RWPE1 (cell line): ENCODE data around the gene ABCA3.

Experiments
- CTCF ChIA-PET: fragments of 350-600 bp; sonication (Branson Sonifier 250); formaldehyde crosslinking; extraction: SDS; loops from one replicate; lab custom pipeline; 2021; lab: Yijun Ruan, JAX
- POLR2A ChIA-PET: fragments of 400-600 bp; formaldehyde crosslinking; extraction: SDS; loops from one replicate; lab custom pipeline; 2020; ENCODE audit warnings: antibody characterized with exemption; ENCODE audit not compliant: low non-redundant PET; lab: Yijun Ruan, JAX
- DNase-seq: peaks from one replicate; pipeline ENCODE4 v3.0.0; 2012; ENCODE audit warnings: low spot score
- H3K27ac ChIP-seq: fragments of 450-650 bp; 2 replicates; pipeline ENCODE4 v1.5.1; 2017
- TF ChIP-seq, protein P1 (sequence below): fragments of 450-650 bp; conservative IDR thresholded peaks from 2 replicates; pipeline ENCODE4 v1.5.1; 2017; ENCODE audit warnings: low read depth, mild to moderate bottlenecking

The ABCA3 gene

DNA sequence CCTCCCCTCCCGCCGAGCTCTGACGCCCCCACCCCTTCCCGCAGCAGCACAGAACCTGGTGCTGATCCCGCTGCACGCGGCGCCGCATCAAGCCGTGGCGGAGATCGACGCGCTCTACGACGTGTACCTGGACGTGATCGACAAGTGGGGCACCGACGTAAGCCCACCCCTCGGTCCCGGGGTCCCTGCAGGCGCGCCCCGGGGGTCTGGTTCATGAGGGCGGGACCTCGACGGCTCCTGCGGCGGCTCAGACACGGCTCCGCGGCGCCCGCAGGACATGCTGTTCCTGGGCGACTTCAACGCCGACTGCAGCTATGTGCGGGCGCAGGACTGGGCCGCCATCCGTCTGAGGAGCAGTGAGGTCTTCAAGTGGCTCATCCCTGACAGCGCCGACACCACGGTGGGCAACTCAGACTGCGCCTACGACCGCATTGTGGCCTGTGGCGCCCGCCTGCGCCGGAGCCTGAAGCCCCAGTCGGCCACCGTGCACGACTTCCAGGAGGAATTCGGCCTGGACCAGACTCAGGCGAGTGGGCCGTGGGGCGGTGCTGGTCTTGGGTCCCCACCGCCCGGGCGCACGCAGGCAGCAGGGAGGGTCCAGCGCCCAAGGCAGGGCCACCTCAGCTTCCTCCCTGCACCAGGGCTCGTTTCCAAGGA, 102.9 kb downstream of the ABCA3 start:
- DNase-seq: no peak
- TF ChIP-seq, protein P1, sequence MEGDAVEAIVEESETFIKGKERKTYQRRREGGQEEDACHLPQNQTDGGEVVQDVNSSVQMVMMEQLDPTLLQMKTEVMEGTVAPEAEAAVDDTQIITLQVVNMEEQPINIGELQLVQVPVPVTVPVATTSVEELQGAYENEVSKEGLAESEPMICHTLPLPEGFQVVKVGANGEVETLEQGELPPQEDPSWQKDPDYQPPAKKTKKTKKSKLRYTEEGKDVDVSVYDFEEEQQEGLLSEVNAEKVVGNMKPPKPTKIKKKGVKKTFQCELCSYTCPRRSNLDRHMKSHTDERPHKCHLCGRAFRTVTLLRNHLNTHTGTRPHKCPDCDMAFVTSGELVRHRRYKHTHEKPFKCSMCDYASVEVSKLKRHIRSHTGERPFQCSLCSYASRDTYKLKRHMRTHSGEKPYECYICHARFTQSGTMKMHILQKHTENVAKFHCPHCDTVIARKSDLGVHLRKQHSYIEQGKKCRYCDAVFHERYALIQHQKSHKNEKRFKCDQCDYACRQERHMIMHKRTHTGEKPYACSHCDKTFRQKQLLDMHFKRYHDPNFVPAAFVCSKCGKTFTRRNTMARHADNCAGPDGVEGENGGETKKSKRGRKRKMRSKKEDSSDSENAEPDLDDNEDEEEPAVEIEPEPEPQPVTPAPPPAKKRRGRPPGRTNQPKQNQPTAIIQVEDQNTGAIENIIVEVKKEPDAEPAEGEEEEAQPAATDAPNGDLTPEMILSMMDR: no peak
- ChIA-PET CTCF (no interaction called here), POLR2A (no interaction called here)
- no peak overlapping the region for H3K27ac ChIP-seq

DNA sequence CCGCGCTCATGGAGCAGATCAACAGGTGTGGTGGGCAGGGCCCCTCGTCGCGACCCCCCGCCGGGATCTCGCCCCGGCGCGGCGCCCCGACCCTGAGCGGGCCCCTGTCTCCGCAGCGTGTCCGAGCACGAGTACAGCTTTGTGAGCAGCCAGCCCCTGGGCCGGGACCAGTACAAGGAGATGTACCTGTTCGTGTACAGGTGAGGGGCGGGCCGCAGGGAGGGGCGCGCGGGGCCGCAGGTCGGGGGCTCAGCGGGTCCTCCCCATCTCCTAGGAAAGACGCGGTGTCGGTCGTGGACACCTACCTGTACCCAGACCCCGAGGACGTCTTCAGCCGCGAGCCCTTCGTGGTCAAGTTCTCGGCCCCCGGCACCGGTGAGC, 103.4 kb downstream of the ABCA3 start:
- CTCF ChIA-PET: interaction anchor here (0.7 kb wide), 1 partner anchor 88 kb away, joined by 3 read pairs; no protein-coding TSS in a partner anchor
- no peak for DNase-seq
- TF ChIP-seq, protein P1: no peak
- H3K27ac ChIP-seq: no peak overlapping the region
- POLR2A ChIA-PET: no interaction called here

DNA sequence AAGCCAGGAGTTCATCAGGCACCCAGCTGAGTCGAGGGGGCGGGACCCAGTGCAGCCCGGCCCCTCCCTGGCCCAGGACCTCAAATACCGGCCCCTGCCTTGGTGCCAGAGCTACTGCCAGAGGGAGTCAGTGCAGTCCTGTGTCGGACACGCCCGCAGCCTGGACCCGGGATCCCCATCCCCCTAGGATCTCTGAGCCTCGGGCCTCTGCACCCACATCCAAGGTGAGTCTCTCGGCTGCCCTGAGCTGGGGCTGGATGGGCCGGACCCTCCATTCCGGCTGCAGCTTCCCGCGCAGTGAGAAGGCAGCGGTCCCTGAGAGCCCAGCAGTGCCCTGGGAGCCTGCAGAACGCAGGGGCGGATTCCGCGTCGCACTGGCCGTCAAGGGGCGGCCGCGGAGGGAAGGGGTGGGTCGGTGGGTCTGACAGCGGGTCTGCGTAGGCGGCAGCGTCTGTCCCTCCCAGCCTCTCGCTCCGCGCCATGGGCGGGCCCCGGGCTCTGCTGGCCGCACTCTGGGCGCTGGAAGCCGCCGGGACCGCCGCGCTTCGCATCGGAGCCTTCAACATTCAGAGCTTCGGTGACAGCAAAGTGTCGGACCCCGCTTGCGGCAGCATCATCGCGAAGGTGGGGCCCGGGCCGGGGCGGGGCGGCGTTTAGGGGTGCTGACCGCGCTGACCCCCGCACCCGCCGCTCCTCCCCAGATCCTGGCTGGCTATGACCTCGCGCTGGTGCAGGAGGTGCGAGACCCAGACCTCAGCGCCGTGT, 104.0 kb downstream of the ABCA3 start, which contains the start of gene DNASE1L2:
Gene DNASE1L2, plus strand, starts transcription at position 108 of the 765 bp plus-strand sequence. Its CDS starts 373 bp downstream, at position 481.
- TF ChIP-seq, protein P1: no peak
- peak within 1 kb of the TSS; percentile 26 for H3K27ac ChIP-seq
- ChIA-PET CTCF (interaction anchor here (0.7 kb wide), 2 partner anchors 15 to 87 kb away, joined by 3 read pairs; no protein-coding TSS in a partner anchor), POLR2A (no interaction called here)
- DNase-seq: peak; percentile 49

DNA sequence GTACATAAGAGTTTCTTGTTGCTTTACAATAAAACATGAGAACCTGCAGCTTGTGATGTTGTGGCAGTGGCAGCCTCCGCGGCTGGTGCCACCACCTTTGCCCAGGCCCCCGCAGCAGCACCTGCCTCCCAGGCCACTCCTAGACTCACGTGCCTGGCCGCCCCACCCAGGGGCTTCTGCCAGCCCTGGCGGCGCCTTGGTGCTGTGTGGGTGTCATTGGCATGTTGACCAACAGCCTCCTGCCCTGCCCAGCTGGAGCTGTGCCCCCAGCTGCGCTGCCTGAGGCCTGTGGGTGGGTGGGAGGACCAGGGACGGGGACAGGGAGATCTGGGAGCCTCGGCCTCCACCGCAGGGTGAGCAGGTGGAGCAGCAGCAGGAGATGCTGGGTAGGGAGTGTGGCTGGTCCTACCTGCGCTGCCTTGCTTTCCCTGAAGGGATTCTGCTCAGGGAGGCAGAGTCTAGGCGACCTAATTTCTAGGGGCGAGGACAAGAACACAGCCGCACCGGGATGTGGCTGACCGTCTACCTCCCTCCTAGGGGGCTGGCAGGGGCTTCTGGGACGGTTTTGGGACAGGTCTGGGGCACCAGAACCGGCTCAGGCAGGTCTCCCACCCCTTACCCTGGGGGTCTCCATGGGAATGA, 104.7 kb downstream of the ABCA3 start:
- TF ChIP-seq, protein P1: no peak
- DNase-seq: no peak
- ChIA-PET POLR2A (no interaction called here), CTCF (interaction anchor here (0.7 kb wide), 1 partner anchor 16 kb away, joined by 3 read pairs; no protein-coding TSS in a partner anchor)
- peak overlapping the region; percentile 26 for H3K27ac ChIP-seq

DNA sequence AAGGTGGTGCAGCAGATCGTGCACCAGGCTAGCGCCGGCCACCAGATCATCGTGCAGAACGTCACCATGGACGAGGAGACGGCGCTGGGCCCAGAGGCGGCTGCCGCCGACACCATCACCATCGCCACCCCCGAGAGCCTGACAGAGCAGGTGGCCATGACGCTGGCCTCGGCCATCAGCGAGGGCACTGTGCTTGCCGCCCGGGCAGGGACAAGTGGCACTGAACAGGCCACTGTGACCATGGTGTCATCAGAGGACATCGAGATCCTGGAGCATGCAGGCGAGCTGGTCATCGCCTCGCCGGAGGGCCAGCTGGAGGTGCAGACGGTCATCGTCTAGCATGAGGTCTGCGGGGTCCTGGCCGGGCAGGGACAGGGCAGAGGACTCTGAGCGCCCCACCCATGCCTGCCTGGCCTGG, 105.3 kb downstream of the ABCA3 start:
- ChIA-PET POLR2A (no interaction called here), CTCF (no interaction called here)
- DNase-seq: no peak

More for the DNA sequence above, 105.3 kb downstream of the ABCA3 start:
- TF ChIP-seq, protein P1: no peak
- H3K27ac ChIP-seq: no peak overlapping the region; the same call in 1 of the 2 replicates
